Suprapubic skin (tissue), 4 donors: ENCODE measurements around the gene ROR2. TPM values are rescaled to one million over a fixed set of nuclear protein-coding genes. Genes with fewer than 3 reads are reported as not detected.

Source experiments
- DNase-seq, 2 donors: peaks; one replicate each; pipeline ENCODE4 v3.0.0-alpha.2; 2019; ENCODE audit warnings: low spot score in 2 of 2
- H3K27ac ChIP-seq: fragments of 200-600 bp; sonication (generic); one replicate; pipeline ENCODE4 v1.5.1; 2019
- H3K27me3 ChIP-seq: fragments of 200-600 bp; sonication (generic); one replicate; pipeline ENCODE4 v1.5.1; 2019
- H3K36me3 ChIP-seq: fragments of 200-600 bp; sonication (generic); one replicate; pipeline ENCODE4 v1.5.1; 2019
- H3K4me1 ChIP-seq: fragments of 200-600 bp; sonication (generic); one replicate; pipeline ENCODE4 v1.5.1; 2019
- H3K4me3 ChIP-seq: fragments of 200-600 bp; sonication (generic); one replicate; pipeline ENCODE4 v1.5.1; 2019; ENCODE audit warnings: mild to moderate bottlenecking
- H3K9me3 ChIP-seq: fragments of 200-600 bp; sonication (generic); one replicate; pipeline ENCODE4 v1.5.1; 2019
- EP300 ChIP-seq: sonication (generic); formaldehyde crosslinking; IDR thresholded peaks from one replicate; pipeline ENCODE4 v1.6.1; 2017; ENCODE audit warnings: antibody characterized with exemption
- POLR2A ChIP-seq, 2 donors: fragments of 450-650 bp; IDR thresholded peaks; one replicate each; pipeline ENCODE4 v1.6.1; 2017; ENCODE audit warnings: antibody characterized with exemption in 2 of 2, mild to moderate bottlenecking in 2 of 2, moderate library complexity in 2 of 2
- POLR2AphosphoS5 ChIP-seq, 3 donors: sonication (generic); formaldehyde crosslinking; IDR thresholded peaks; one replicate each; pipeline ENCODE4 v1.6.1; 2017; ENCODE audit warnings: antibody characterized with exemption in 3 of 3
- WGBS: methylation state at CpG from one replicate; pipeline ENCODE4 v1.1.5; 2018; 5-methylcytosine and 5-hydroxymethylcytosine counted together
- total RNA-seq, 4 donors: library from RNA; depleted of rRNA; stranded (reverse); fragments of >200 nt; gene quantifications; one replicate each; pipeline ENCODE4 v1.1.0, GENCODE V29; 2016
- TF ChIP-seq, protein P1 (sequence below), 2 donors: fragments of 200-600 bp in 1 of 2; fragments of 450-650 bp in 1 of 2; sonication (generic) in 1 of 2; IDR thresholded peaks; one replicate each; pipeline ENCODE4 v1.5.1; 2016 to 2019; ENCODE audit warnings: antibody characterized with exemption in 2 of 2, mild to moderate bottlenecking in 1 of 2, moderate library complexity in 1 of 2

Gene ROR2
- total RNA-seq, 4 donors from 2014 or later: 3.3 to 7.3 (median 5.0) TPM

DNA sequence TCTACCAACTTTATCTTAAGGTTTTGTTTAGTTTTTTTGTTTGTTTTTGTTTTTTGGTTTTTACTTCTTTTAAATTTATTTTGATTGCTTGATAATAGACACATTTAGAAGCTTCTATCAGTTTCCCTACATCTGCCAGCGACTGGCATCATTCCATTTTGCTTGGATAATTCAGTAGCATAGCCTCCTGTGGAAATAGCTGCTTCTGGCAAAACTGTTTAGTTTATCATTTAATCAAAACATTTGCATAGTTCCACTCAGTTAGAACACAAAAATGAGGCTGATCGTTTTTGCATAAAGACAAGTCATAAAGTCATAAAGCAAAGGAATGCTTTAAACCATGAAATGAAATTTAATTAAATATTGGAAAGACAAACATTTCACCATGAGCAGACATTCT, 392.7 kb downstream of the ROR2 start:
- TF ChIP-seq, protein P1, sequence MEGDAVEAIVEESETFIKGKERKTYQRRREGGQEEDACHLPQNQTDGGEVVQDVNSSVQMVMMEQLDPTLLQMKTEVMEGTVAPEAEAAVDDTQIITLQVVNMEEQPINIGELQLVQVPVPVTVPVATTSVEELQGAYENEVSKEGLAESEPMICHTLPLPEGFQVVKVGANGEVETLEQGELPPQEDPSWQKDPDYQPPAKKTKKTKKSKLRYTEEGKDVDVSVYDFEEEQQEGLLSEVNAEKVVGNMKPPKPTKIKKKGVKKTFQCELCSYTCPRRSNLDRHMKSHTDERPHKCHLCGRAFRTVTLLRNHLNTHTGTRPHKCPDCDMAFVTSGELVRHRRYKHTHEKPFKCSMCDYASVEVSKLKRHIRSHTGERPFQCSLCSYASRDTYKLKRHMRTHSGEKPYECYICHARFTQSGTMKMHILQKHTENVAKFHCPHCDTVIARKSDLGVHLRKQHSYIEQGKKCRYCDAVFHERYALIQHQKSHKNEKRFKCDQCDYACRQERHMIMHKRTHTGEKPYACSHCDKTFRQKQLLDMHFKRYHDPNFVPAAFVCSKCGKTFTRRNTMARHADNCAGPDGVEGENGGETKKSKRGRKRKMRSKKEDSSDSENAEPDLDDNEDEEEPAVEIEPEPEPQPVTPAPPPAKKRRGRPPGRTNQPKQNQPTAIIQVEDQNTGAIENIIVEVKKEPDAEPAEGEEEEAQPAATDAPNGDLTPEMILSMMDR (IDR thresholded peaks at IDR 0.05): no peak
- no peak for TF ChIP-seq EP300
- TF ChIP-seq POLR2AphosphoS5 (IDR thresholded peaks at IDR 0.05): no peak
- no peak for TF ChIP-seq POLR2A (IDR thresholded peaks at IDR 0.05)

DNA sequence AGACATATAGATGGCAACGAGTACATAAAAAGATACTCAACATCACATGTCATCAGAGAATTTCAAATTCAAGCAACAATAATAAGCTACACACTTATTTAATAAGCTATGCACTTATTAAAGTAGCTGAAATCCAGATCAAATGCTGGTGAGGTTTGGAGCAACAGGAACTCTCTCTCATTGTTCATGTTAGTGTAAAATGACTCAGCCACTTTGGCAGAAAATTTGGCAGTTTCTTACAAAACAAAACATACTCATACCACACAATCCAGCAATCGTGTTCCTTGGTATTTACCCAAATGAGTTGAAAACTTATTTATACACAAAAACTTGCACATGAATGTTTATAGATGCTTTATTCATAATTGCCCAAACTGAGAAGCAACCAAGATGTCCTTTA, 394.9 kb downstream of the ROR2 start:
- TF ChIP-seq EP300 (no peak), POLR2AphosphoS5 (IDR thresholded peaks at IDR 0.05) (no peak), POLR2A (IDR thresholded peaks at IDR 0.05) (no peak)
- TF ChIP-seq, protein P1 (IDR thresholded peaks at IDR 0.05): no peak
- no peak for DNase-seq
- Histone ChIP-seq H3K27ac (no peak overlapping the region), H3K4me1 (no peaks in the 10 kb centered on the region), H3K9me3 (no peaks in the 10 kb centered on the region), H3K36me3 (no peaks in the 10 kb centered on the region), H3K4me3 (no peak overlapping the region), H3K27me3 (no peaks in the 10 kb centered on the region)
- WGBS: 64% methylated on average over 2 of the region's 2 CpGs

More for the DNA sequence above, 392.7 kb downstream of the ROR2 start:
- H3K27me3 ChIP-seq: no peaks in the 10 kb centered on the region
- WGBS: 30% methylated on average over 2 of the region's 2 CpGs
- no peak overlapping the region for H3K27ac ChIP-seq
- no peaks in the 10 kb centered on the region for H3K4me1 ChIP-seq
- no peak overlapping the region for H3K4me3 ChIP-seq
- no peaks in the 10 kb centered on the region for H3K9me3 ChIP-seq
- DNase-seq: no peak
- H3K36me3 ChIP-seq: no peaks in the 10 kb centered on the region

DNA sequence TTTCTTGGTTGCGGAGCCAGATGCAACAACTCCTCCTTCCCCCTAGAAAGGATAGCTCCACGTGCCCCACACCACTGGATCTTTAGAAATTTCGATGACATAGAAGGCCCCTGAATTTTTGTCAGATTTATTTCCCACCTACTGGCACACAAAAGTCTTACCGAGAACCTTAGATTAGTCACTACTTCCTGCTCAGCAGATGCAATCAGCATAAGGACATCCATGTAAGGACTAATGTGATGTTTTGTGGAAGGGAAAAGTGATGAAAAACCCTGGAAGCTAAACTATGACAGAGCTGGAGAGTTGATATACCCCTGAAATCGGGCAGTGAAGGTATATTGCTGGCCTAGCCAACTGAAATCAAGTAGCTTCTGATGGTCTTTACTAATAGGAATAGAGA, 400.9 kb downstream of the ROR2 start:
- H3K27me3 ChIP-seq: no peaks in the 10 kb centered on the region
- no peak for TF ChIP-seq POLR2AphosphoS5 (IDR thresholded peaks at IDR 0.05)
- no peak for TF ChIP-seq POLR2A (IDR thresholded peaks at IDR 0.05)
- TF ChIP-seq, protein P1 (IDR thresholded peaks at IDR 0.05): no peak
- TF ChIP-seq EP300: no peak
- WGBS: 76% methylated on average over 5 of the region's 5 CpGs
- H3K4me3 ChIP-seq: no peak overlapping the region
- no peaks in the 10 kb centered on the region for H3K4me1 ChIP-seq
- H3K27ac ChIP-seq: no peak overlapping the region
- no peaks in the 10 kb centered on the region for H3K9me3 ChIP-seq
- no peak for DNase-seq
- no peaks in the 10 kb centered on the region for H3K36me3 ChIP-seq

DNA sequence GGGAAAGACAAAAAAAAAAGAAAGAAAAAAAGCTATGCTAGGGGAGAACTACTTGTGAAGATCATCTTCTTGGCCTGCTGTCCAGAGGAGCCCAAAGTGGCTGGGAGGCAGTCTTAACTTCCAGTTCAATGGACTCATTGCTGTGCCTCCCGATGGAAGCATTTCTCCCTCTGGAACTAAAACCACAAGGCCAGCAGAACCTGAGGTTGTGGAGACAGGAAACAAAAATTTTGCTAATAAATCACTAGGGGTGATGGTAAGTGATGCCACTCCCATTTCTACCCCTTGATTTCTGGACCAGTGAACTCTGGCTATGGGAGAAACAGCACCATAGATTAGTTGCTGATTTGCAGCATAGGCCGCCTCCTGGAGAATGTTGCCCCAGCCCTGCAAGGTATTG, 402.9 kb downstream of the ROR2 start:
- Histone ChIP-seq H3K4me1 (no peaks in the 10 kb centered on the region), H3K36me3 (no peaks in the 10 kb centered on the region), H3K27ac (no peak overlapping the region), H3K9me3 (no peaks in the 10 kb centered on the region), H3K4me3 (no peak overlapping the region), H3K27me3 (no peaks in the 10 kb centered on the region)
- WGBS: 79% methylated on average over 2 of the region's 2 CpGs
- DNase-seq: no peak
- no peak for TF ChIP-seq EP300
- TF ChIP-seq, protein P1 (IDR thresholded peaks at IDR 0.05): no peak
- TF ChIP-seq POLR2AphosphoS5 (IDR thresholded peaks at IDR 0.05): no peak
- TF ChIP-seq POLR2A (IDR thresholded peaks at IDR 0.05): no peak

DNA sequence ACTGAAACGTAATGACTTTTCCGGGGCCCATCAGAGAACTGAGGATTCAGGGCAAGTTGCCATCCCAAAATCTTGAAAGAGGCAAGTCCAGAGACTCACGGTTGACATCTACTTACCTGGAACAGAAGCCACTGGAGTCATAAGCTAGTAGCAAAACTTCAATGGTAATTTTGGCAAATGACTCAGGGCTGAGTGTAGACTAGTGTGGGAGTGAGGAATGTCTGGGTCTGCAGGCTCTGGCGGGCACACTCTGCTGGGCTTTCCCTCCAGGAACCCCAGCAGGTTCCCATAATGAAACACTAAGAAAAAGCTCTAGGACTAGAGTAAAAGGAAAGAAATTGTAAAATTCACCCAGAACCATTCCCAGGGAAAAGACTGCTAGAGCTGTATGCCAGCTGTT, 403.5 kb downstream of the ROR2 start:
- H3K4me3 ChIP-seq: no peak overlapping the region
- WGBS: 50% methylated on average over 4 of the region's 4 CpGs
- no peaks in the 10 kb centered on the region for H3K4me1 ChIP-seq
- no peaks in the 10 kb centered on the region for H3K36me3 ChIP-seq
- DNase-seq: no peak
- no peaks in the 10 kb centered on the region for H3K27me3 ChIP-seq
- no peak overlapping the region for H3K27ac ChIP-seq
- H3K9me3 ChIP-seq: no peaks in the 10 kb centered on the region
- TF ChIP-seq POLR2A (IDR thresholded peaks at IDR 0.05) (no peak), EP300 (no peak), POLR2AphosphoS5 (IDR thresholded peaks at IDR 0.05) (no peak)
- TF ChIP-seq, protein P1 (IDR thresholded peaks at IDR 0.05): no peak
